ENCODE results near the gene STARD8. TPM values are rescaled to one million over a fixed set of nuclear protein-coding genes. Genes with fewer than 3 reads are reported as not detected.
A peak's percentile ranks its signal among the peaks of the same experiment; 100 is the strongest.

STARD8 gene
- total RNA-seq, 4 donors from 2014 or later = 0.60 to 11.6 (median 3.2) TPM

DNA sequence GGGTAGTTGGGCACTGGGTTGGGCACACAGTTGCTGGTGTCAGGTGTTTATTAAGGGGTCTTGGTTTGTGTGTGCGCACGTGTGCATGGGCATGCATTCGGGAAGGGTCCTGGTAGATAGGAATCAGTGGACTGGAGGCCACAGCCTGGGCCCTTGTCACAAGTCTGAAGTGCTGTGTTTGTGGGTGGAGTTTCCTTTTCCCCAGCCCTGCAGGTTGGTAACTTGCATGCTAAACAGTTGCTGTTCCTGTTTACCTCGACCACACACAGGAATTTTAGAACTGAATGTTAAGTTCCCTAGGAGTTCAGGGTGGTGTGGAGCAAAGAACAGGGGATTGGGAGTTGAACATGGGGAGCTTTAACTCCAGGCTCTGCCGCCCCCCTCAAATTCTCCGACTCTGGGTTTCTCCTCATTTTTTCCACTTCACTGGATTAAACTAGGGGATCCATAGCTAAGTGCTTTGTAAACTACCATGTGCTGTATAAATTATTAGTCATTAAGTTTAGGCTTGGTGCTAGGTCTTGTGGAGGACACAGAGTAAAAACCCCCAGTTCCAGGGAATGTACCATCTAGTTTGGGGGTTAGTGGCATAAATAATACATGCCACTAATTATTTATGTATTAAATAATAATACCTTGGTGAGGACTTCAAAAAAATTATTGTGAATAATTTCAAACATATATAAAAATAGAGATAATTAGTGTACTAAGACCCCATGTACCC is 49.0 kb downstream of the STARD8 start:
- 62 to 71% methylated on average over 2 to 6 of the region's 6 CpGs for WGBS, 2 donors (ENCODE audit: low coverage in 1 of 2)

DNA sequence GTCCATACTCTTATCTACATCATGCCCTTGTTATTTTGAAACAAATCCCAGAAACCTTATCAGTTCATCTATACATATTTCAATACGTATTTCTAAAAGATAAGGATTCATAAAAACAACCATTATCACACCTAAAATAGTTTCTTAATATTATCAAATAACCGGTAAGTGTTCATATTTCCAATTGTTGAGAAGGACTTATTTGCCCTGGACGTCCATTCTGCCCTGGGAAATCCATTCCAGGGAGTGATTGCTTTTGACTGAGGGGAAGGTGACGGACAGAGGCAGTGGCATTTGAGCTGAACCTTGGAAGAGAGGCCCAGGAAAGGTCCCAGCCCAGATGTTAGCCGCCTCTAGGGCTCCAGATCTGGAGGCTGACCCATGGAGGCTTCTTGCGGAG is 49.6 kb downstream of the STARD8 start:
- 71% methylated on average over 6 of the region's 6 CpGs; no CpG with 5 or more reads in 1 of the 2 donors for WGBS, 2 donors (ENCODE audit: low coverage in 1 of 2)
- in situ Hi-C loops (cut with MboI; ENCODE audit: low pct_ligation_motif_present in 1 of 4, low pct_unique_long_range_greater_than_20kb in 1 of 4, low sequenced_read_pairs in 3 of 4) (no loop called here), intact Hi-C loops (cut with DNase I; ENCODE audit: low total_unique reads) (no loop called here)
- no peak for TF ChIP-seq POLR2AphosphoS5 (IDR thresholded peaks at IDR 0.05)
- no peak for TF ChIP-seq POLR2A (IDR thresholded peaks at IDR 0.05)
- no peak for TF ChIP-seq CTCF (IDR thresholded peaks at IDR 0.05)
- no peak for TF ChIP-seq EP300 (IDR thresholded peaks at IDR 0.05; ENCODE audit: low read depth)
- peaks cover 6% of the 10 kb centered on the region for H3K27me3 ChIP-seq
- no peaks in the 10 kb centered on the region for H3K4me1 ChIP-seq
- H3K36me3 ChIP-seq = no peaks in the 10 kb centered on the region
- H3K9me3 ChIP-seq = no peaks in the 10 kb centered on the region
- H3K4me3 ChIP-seq = no peak overlapping the region
- H3K27ac ChIP-seq = no peak overlapping the region
- DNase-seq = no peak

More for the DNA sequence above, 49.0 kb downstream of the STARD8 start:
- Histone ChIP-seq H3K36me3 (no peaks in the 10 kb centered on the region), H3K4me1 (no peaks in the 10 kb centered on the region), H3K9me3 (no peaks in the 10 kb centered on the region), H3K27ac (peak overlapping the region in 1 of 4 donors; percentile 25), H3K4me3 (peak overlapping the region in 1 of 4 donors; percentile 16), H3K27me3 (peaks cover 6% of the 10 kb centered on the region)
- no peak for DNase-seq
- intact Hi-C loops (cut with DNase I; ENCODE audit: low total_unique reads) = no loop called here
- TF ChIP-seq CTCF (IDR thresholded peaks at IDR 0.05) (no peak), POLR2A (IDR thresholded peaks at IDR 0.05) (no peak), EP300 (IDR thresholded peaks at IDR 0.05; ENCODE audit: low read depth) (no peak), POLR2AphosphoS5 (IDR thresholded peaks at IDR 0.05) (no peak)
- in situ Hi-C loops (cut with MboI; ENCODE audit: low pct_ligation_motif_present in 1 of 4, low pct_unique_long_range_greater_than_20kb in 1 of 4, low sequenced_read_pairs in 3 of 4) = no loop called here

GRCh38 chrX:68697465-68698125 is 50.1 kb downstream of the STARD8 start:
- Histone ChIP-seq H3K4me3 (no peak overlapping the region), H3K4me1 (no peaks in the 10 kb centered on the region), H3K27ac (no peak overlapping the region), H3K27me3 (peaks cover 6% of the 10 kb centered on the region), H3K36me3 (no peaks in the 10 kb centered on the region), H3K9me3 (no peaks in the 10 kb centered on the region)
- TF ChIP-seq POLR2AphosphoS5 (IDR thresholded peaks at IDR 0.05) (no peak), CTCF (IDR thresholded peaks at IDR 0.05) (no peak), POLR2A (IDR thresholded peaks at IDR 0.05) (no peak)
- in situ Hi-C loops (cut with MboI; ENCODE audit: low pct_ligation_motif_present in 1 of 4, low pct_unique_long_range_greater_than_20kb in 1 of 4, low sequenced_read_pairs in 3 of 4) = no loop called here
- intact Hi-C loops (cut with DNase I; ENCODE audit: low total_unique reads) = no loop called here
- DNase-seq = no peak
- 78% methylated on average over 6 of the region's 6 CpGs; no CpG with 5 or more reads in 1 of the 2 donors for WGBS, 2 donors (ENCODE audit: low coverage in 1 of 2)

- in situ Hi-C loops (cut with MboI; ENCODE audit: low pct_ligation_motif_present in 1 of 4, low pct_unique_long_range_greater_than_20kb in 1 of 4, low sequenced_read_pairs in 3 of 4) (no loop called here), intact Hi-C loops (cut with DNase I; ENCODE audit: low total_unique reads) (no loop called here)
- Histone ChIP-seq H3K27me3 (peaks cover 1% of the 10 kb centered on the region), H3K4me3 (no peak overlapping the region), H3K9me3 (no peaks in the 10 kb centered on the region), H3K36me3 (no peaks in the 10 kb centered on the region), H3K27ac (no peak overlapping the region), H3K4me1 (no peaks in the 10 kb centered on the region)
- TF ChIP-seq EP300 (IDR thresholded peaks at IDR 0.05; ENCODE audit: low read depth) (no peak), POLR2A (IDR thresholded peaks at IDR 0.05) (no peak), CTCF (IDR thresholded peaks at IDR 0.05) (no peak), POLR2AphosphoS5 (IDR thresholded peaks at IDR 0.05) (no peak)
- 59% methylated on average over 2 of the region's 2 CpGs; no CpG with 5 or more reads in 1 of the 2 donors for WGBS, 2 donors (ENCODE audit: low coverage in 1 of 2)
- DNase-seq = no peak
Observed at GRCh38 chrX:68698942-68699341, 51.5 kb downstream of the STARD8 start.
